Pericardium fibroblast (primary cell): ENCODE measurements around the gene PDE4B. TPM values are rescaled to one million over a fixed set of nuclear protein-coding genes. Genes with fewer than 3 reads are reported as not detected.

Experiments used
- total RNA-seq: library from RNA; depleted of rRNA; stranded (reverse); fragments of >200 nt; gene quantifications from 2 replicates; pipeline ENCODE4 v1.2.3, GENCODE V29; 2015

Gene PDE4B
- 3.6 and 12.6 TPM in 2 replicates for total RNA-seq

DNA sequence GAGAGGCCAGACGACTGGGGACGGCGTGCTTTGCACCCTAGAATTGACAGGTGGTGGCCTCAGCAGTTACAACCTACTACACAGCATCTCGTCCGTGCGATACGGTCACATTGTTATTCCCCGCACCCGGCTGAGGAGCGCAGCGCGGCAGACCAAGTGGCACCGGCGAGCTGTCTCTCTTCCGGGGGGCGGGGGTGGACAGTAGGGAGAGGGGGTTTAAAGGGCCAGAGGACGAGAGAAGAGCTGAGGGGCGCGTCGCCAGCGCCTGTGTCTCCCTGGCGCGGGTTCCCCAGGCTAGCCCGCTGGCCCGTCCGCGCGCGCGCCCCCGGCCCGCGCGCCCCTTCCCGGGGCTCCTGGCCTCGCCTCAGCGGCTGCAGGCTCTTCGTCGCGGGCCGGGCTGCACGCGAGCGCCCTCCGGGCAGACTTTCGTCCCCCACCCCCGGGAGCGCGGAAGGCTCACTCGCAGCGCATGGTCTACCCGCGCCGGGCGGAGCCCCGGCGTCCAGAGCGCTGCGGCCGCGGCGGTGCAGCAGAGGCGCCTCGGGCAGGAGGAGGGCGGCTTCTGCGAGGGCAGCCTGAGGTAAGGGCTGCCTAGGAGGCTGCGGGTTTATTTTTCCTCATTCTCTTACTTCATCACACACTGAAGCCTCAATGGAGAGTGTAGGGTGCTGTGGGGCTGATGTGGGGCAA is at the start of gene PDE4B:
Gene PDE4B (plus strand): TSS at position 227 of the 690 bp plus-strand sequence.

